NCI-H748 (cell line): ENCODE data around the gene LINGO3.
"Not testable (repeated sequence)": the region's sequence is repeated elsewhere in the genome, so short reads cannot be mapped to it uniquely, and the experiment has no call there.

Source experiments
- DNase-seq: peaks from one replicate; lab custom pipeline; 2025; ENCODE audit not compliant: unreplicated experiment; lab: John Stamatoyannopoulos, UW

Gene LINGO3

DNA sequence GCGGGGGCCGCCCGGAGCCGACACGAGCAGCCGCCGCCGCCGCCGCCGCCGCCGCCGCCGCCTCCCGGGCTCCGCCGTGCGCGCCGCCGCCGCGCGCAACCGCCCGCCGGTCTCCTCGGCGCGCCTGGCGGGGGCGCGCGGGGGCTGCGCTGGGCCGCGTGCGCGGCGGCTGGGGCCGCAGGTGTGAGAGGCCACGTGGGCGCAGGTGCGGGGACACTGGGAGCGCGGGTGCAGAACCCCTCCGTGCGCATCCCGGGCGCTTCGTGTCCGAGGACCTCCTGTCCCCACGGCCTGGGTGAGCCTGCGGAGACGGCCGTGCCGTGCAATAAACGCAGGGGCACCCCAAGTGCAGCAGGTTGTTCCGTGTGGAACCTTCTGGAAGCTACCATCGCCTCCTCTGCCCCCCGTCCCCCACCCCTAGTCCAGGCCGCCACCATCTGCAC lies at the start of gene LINGO3:
Gene LINGO3 (minus strand): TSS at position 41 of the 443 bp plus-strand sequence. CDS start 16,378 bp downstream, outside the sequence.
- peak; percentile 58 for DNase-seq

DNA sequence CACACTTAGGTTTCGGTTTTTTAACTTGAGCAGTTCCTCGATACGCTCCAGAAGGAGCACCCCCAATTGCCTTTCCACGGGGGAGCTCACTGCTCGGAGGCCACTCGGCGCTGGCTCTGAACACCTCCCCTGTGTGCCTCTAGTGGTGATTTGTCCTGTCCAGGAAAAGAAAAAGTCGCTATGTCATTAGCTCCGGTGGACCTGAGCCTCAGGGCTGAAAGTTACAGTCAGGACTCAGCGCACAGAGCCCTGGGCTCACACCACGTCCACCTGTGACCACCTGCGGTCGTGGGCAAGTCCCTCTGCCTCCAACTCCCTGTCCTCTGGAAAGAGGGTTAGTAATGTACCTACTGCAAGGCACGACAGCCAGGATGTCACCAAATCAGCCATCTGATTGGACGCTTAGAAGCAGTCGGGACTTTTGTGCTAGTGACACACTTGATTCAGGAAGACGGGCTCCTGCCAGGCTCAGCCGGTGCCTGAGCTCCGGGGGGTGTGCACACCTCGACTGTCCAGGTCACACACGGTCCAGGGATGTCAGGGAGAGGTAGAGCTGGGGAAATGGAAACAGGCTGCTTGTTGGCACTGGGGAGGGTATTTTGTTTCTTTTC lies 48.2 kb upstream of the LINGO3 start:
- no peak for DNase-seq

GRCh38 chr19:2355168-2356035 lies 47.4 kb upstream of the LINGO3 start:
- no peak for DNase-seq

GRCh38 chr19:2354670-2355069 lies 46.7 kb upstream of the LINGO3 start:
- no peak for DNase-seq

- no peak for DNase-seq
These were observed 46.1 kb upstream of the LINGO3 start for GRCh38 chr19:2353887-2354592.

DNA sequence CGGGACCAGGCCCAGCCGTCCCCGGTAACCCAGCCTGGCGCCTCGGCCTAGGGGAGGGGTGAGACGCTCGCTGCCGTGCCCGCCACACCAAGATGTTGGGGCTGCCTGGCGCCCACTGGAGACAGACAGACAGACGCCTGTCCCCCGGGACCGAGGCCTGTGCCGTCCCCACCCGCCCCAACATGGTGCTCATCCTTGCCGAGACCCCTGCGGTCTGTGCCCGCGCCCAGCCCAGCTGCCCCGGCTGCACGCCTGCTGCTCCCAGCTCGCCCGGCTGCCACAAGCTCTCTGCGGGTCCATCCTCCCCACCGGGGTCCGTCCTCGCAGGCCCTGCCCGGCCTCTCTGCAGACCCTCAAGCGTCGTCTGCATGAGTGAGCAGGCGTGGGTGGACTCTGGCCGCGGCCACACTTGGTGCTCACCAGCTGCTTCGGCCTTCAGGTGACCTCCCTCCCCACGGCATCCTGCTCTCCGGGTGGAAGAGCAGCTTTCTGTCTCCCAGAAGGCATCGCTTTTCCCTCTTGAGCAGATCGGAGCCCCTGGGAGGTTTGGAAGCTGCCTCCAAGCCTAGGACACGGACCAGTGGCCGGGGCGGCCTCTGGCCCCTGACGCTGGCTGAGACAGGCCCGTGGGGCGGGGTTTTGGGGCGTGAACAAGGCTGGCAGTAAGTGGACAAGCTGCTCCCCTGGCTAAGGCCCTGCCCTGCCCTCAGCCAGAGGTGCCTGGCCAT lies 45.4 kb upstream of the LINGO3 start:
- DNase-seq: no peak

GRCh38 chr19:2352121-2352520 lies 44.2 kb upstream of the LINGO3 start:
- no peak for DNase-seq

DNA sequence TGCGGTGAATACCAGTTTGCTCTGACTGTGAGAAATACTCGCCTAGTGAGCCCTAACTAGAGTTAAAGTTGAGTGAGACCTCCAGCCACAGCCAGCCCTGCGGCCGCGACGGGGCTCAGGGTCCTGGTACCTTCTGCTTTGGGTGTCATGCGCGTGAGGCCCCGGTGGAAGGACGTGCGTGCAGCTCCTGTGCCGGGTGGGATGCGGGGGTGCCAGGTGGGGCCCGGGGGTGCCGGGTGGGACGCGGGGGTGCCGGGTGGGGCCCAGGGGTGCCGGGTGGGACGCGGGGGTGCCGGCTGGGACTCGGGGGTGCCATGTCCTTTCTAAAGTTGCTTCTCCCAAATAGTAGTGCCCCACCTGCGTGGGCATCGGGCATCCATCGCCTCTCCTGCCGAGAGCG lies 43.6 kb upstream of the LINGO3 start:
- DNase-seq: no peak

GRCh38 chr19:2350656-2351055 lies 42.7 kb upstream of the LINGO3 start:
- no peak for DNase-seq

GRCh38 chr19:2349818-2350217 lies 41.9 kb upstream of the LINGO3 start:
- not testable (repeated sequence) for DNase-seq

- DNase-seq: peak; percentile 88
These were observed 38.1 kb upstream of the LINGO3 start for GRCh38 chr19:2345794-2346663.

GRCh38 chr19:2345076-2345475 lies 37.1 kb upstream of the LINGO3 start:
- no peak for DNase-seq

GRCh38 chr19:2344381-2344870 lies 36.5 kb upstream of the LINGO3 start:
- no peak for DNase-seq

DNA sequence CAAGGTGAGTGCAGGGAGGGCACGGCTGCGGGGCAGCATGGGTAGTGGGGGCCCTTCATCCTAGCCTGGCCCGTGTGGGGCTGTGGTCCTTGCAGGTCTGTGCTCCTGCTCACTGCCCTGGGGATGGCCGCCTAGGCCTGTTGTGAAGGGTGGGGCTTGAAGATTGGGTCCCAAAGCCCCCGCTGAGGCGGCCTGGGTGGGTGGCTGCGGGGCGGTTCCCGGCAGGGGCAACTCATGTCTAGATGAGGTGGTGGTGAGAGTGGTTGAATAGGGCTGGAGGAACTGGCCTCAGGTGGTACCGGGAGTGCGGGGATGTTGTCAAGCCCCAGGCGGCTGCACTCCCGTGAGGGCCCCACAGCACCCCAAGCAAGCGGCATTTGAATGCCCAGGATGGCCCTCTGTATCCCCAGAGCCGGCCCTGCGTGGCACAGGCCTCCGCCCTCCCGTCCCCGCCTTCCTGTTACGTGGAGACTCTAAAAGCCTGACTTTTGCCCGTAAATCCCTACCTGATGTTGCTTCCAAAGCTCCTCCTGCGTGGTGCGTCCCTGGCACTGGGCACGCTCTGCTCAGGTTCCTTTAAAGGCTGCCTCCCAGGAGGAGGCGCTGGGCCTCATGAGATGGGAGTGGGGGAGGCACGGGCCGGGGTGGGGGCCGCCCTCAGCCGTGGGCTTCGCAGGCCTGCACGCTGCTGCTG lies 35.5 kb upstream of the LINGO3 start:
- DNase-seq: no peak

DNA sequence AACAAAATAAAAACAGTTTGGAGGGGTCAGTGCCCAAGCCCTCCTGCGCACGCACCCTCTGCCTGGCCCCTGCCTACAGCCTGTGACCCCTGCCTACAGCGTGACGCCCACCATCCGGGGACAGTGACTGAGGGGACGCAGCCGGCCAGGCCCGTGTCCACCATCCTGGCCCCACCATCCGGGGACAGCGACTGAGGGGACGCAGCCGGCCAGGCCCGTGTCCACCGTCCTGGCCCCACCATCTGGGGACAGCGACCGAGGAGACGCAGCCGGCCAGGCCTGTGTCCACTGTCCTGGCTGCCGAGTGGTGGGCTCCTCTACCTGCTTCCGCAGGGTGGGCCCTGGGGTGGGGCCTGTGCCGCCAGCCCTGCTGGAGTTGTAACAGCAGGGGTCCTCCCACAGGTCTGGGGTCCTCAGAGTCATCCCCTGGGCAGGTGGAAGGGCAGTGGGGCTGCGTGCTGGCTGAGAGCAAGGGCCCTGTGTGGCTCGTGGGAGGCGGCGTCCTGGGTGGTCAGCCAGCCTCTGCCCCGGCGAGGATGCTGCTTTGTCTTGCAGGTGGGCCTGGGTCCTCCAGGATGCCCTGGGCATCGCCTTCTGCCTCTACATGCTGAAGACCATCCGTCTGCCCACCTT lies 34.8 kb upstream of the LINGO3 start:
- DNase-seq: no peak

DNA sequence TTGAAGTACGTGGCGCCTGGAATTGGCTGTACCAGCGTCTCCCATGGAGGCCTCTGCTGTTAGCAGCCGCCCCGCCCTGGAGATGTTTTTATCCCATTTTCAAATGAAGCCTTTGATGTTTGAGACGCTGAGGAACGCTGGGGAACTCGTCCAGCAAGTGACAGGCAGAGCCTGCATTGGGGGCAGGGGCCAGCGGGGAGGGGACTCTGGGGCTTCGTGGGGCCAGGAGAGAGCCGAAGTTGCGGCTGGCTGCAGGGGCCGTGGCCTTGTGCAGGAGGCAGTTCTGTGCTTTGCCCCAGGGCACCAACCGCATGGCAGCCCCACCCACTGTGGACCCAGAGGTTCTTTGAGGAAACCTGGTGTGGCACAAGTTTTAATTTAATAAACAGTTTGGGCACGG lies 34.0 kb upstream of the LINGO3 start:
- no peak for DNase-seq

DNA sequence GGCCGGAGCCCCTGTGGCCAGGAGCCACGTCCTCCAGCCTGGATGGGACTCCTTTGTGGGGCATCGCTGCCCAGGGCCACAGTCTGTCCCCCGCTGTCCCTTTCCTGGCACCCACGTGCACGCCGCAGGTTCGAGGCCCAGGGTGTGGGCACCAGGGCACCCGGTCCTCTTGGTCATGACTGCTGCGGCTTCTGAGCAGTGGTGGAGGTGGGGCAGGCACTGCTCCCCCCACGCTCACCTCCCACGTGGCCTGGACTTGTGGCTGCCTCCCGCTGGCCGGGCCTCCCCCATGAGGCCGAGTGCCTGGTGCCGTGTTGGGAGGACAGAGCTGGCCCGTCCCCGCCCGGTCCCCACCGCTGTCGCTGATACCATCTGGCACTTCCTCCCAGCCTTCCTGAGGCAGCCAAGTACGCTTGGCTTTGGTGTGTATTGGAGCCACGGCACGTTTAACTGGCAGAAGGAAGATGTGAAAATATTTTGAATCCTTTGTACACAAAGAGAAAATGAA lies 33.3 kb upstream of the LINGO3 start:
- no peak for DNase-seq

GRCh38 chr19:2340496-2341243 lies 32.7 kb upstream of the LINGO3 start:
- DNase-seq: no peak
